Measurements from ENCODE around the gene TSPAN3.

TSPAN3 gene

GRCh38 chr15:77070495-77071304 lies at the start of gene TSPAN3:
TSPAN3 (minus strand) TSS chr15:77071109; CDS start chr15:77070954, 155 bp downstream.
- peak; percentile 98 for ATAC-seq
- Mint-ChIP-seq H3K4me1 (peaks cover 50% of the 10 kb centered on the region), H3K27ac (peak within 1 kb of the TSS; percentile 76), H3K27me3 (no peaks in the 10 kb centered on the region), H3K4me3 (peak within 1 kb of the TSS; percentile 81), H3K9me3 (no peaks in the 10 kb centered on the region), H3K36me3 (peaks cover 7% of the 10 kb centered on the region)

GRCh38 chr15:77120576-77120975 lies 49.7 kb upstream of the TSPAN3 start:
- peaks cover 47% of the 10 kb centered on the region for H3K4me1 Mint-ChIP-seq
- no peak overlapping the region for H3K4me3 Mint-ChIP-seq
- ATAC-seq: no peak
- H3K27me3 Mint-ChIP-seq: no peaks in the 10 kb centered on the region
- H3K9me3 Mint-ChIP-seq: no peaks in the 10 kb centered on the region
- peaks cover 7% of the 10 kb centered on the region for H3K36me3 Mint-ChIP-seq
- peak overlapping the region; percentile 4 for H3K27ac Mint-ChIP-seq

GRCh38 chr15:77119446-77119845 lies 48.5 kb upstream of the TSPAN3 start:
- Mint-ChIP-seq H3K36me3 (peaks cover 9% of the 10 kb centered on the region), H3K9me3 (no peaks in the 10 kb centered on the region), H3K4me1 (peaks cover 42% of the 10 kb centered on the region)

GRCh38 chr15:77118882-77119321 lies 48.0 kb upstream of the TSPAN3 start:
- H3K27ac Mint-ChIP-seq: no peak overlapping the region
- no peaks in the 10 kb centered on the region for H3K9me3 Mint-ChIP-seq
- H3K27me3 Mint-ChIP-seq: no peaks in the 10 kb centered on the region
- H3K36me3 Mint-ChIP-seq: peaks cover 13% of the 10 kb centered on the region
- H3K4me3 Mint-ChIP-seq: no peak overlapping the region
- peak; percentile 56 for ATAC-seq
- H3K4me1 Mint-ChIP-seq: peaks cover 36% of the 10 kb centered on the region

More at GRCh38 chr15:77119446-77119845, 48.5 kb upstream of the TSPAN3 start:
- Mint-ChIP-seq H3K27me3 (no peaks in the 10 kb centered on the region), H3K27ac (no peak overlapping the region), H3K4me3 (no peak overlapping the region)
- no peak for ATAC-seq

- Mint-ChIP-seq H3K9me3 (no peaks in the 10 kb centered on the region), H3K27me3 (no peaks in the 10 kb centered on the region), H3K4me3 (no peak overlapping the region), H3K4me1 (peaks cover 12% of the 10 kb centered on the region), H3K36me3 (peaks cover 36% of the 10 kb centered on the region), H3K27ac (peak overlapping the region; percentile 33)
- no peak for ATAC-seq
These were observed 44.3 kb upstream of the TSPAN3 start for GRCh38 chr15:77115179-77115578.

GRCh38 chr15:77112838-77113504 lies 42.1 kb upstream of the TSPAN3 start:
- Mint-ChIP-seq H3K27ac (no peak overlapping the region), H3K4me1 (peaks cover under 1% of the 10 kb centered on the region), H3K36me3 (peaks cover 36% of the 10 kb centered on the region), H3K4me3 (no peak overlapping the region), H3K27me3 (no peaks in the 10 kb centered on the region), H3K9me3 (no peaks in the 10 kb centered on the region)
- no peak for ATAC-seq

- Mint-ChIP-seq H3K4me1 (peaks cover 12% of the 10 kb centered on the region), H3K4me3 (no peak overlapping the region), H3K27me3 (no peaks in the 10 kb centered on the region), H3K27ac (no peak overlapping the region), H3K9me3 (no peaks in the 10 kb centered on the region), H3K36me3 (peaks cover 36% of the 10 kb centered on the region)
- no peak for ATAC-seq
These were observed 40.9 kb upstream of the TSPAN3 start for GRCh38 chr15:77111789-77112188.

- H3K36me3 Mint-ChIP-seq: peaks cover 11% of the 10 kb centered on the region
- peak; percentile 61 for ATAC-seq
These were observed 36.8 kb upstream of the TSPAN3 start for GRCh38 chr15:77107531-77108355.

DNA sequence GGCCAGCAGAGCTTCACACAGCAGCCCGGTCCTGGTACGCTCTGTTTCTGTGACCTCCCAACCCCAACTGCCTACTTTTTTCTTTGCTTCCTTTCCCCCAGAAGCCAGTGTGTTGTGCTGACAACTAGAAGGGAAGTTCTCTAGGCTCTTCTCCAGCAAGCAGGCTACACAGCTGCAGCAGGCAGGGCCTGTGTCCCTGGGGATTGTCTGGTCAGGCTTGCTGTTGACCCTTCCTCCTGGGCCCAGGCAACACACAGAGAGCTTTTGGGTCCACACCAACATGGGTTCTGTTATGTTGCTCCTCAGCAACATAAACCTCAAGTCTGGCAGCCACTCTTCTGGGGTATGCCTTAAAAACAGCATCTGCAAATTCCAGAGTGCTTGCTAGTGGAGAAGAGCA lies 36.2 kb upstream of the TSPAN3 start:
- peaks cover 8% of the 10 kb centered on the region for H3K36me3 Mint-ChIP-seq
- H3K4me1 Mint-ChIP-seq: peaks cover 12% of the 10 kb centered on the region
- ATAC-seq: no peak
- no peaks in the 10 kb centered on the region for H3K9me3 Mint-ChIP-seq
- H3K4me3 Mint-ChIP-seq: no peak overlapping the region
- H3K27ac Mint-ChIP-seq: no peak overlapping the region
- no peaks in the 10 kb centered on the region for H3K27me3 Mint-ChIP-seq

More at GRCh38 chr15:77107531-77108355, 36.8 kb upstream of the TSPAN3 start:
- Mint-ChIP-seq H3K4me3 (no peak overlapping the region), H3K27me3 (no peaks in the 10 kb centered on the region), H3K9me3 (no peaks in the 10 kb centered on the region), H3K27ac (no peak overlapping the region), H3K4me1 (peaks cover 12% of the 10 kb centered on the region)

- ATAC-seq: no peak
- H3K27ac Mint-ChIP-seq: no peak overlapping the region
- no peaks in the 10 kb centered on the region for H3K36me3 Mint-ChIP-seq
- H3K9me3 Mint-ChIP-seq: no peaks in the 10 kb centered on the region
- H3K4me1 Mint-ChIP-seq: peaks cover 26% of the 10 kb centered on the region
- H3K4me3 Mint-ChIP-seq: no peak overlapping the region
- H3K27me3 Mint-ChIP-seq: no peaks in the 10 kb centered on the region
These were observed 33.2 kb upstream of the TSPAN3 start for GRCh38 chr15:77104155-77104554.

DNA sequence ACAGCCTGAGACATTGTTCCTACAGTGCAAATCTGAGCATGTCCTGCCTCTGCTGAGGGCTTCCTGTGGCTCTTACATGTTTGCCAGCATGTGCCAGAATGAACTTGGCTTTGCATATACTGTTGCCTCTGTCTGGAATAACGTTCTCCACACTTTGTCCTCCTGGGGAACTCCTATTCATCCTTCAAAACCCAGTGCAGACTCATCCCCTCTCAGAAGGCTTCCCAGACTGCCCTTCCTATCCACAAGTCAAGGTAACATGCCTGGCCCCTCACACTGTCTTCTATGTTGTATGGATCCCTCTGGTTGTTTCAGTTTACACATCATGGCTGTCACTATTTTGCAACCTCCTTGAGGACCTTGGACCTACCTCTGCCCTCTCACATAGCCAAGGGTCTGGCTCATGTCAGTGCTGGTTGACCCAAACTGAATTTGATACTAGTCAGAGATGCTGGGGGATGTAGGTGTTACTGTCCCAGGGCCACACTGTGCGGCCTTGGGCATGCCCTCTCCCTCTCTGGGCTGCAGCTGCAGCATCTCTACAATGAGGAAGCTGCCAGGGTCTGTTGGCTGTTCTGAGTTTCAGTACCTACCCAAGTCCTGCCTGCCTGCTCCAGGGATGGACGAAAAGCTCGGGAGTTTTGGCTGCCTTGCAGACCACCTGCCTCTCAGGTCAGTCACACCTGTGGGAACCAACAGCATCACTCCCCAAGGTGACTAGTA lies 29.0 kb upstream of the TSPAN3 start:
- Mint-ChIP-seq H3K9me3 (no peaks in the 10 kb centered on the region), H3K36me3 (no peaks in the 10 kb centered on the region), H3K4me3 (no peak overlapping the region), H3K4me1 (peaks cover 14% of the 10 kb centered on the region), H3K27ac (no peak overlapping the region), H3K27me3 (no peaks in the 10 kb centered on the region)
- ATAC-seq: no peak

GRCh38 chr15:77098572-77098971 lies 27.7 kb upstream of the TSPAN3 start:
- no peaks in the 10 kb centered on the region for H3K27me3 Mint-ChIP-seq
- H3K4me3 Mint-ChIP-seq: no peak overlapping the region
- H3K4me1 Mint-ChIP-seq: peaks cover 14% of the 10 kb centered on the region
- ATAC-seq: no peak
- no peaks in the 10 kb centered on the region for H3K36me3 Mint-ChIP-seq
- no peak overlapping the region for H3K27ac Mint-ChIP-seq
- H3K9me3 Mint-ChIP-seq: no peaks in the 10 kb centered on the region

DNA sequence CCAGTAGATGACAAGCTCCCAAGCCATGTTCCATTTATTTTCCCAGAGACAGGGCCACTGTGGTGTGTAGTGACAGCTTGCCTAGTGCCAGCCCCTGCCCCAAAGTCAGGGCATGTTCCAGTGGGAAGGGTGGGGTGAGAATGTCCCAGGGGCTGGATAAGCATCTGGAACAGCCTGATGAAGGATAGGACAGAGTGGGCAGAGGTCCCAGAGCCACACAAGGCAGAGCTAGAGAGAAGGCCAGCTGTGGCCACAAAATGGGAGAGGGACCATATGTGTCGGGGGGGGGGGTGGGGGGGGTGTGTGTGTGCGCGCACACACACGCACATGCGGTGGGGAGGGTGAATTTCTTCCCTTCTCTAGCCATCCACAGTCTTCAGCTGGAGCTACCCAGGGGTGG lies 27.0 kb upstream of the TSPAN3 start:
- Mint-ChIP-seq H3K27ac (no peak overlapping the region), H3K4me3 (no peak overlapping the region), H3K4me1 (peaks cover 14% of the 10 kb centered on the region), H3K36me3 (no peaks in the 10 kb centered on the region), H3K27me3 (no peaks in the 10 kb centered on the region), H3K9me3 (no peaks in the 10 kb centered on the region)
- no peak for ATAC-seq

GRCh38 chr15:77097248-77097721 lies 26.4 kb upstream of the TSPAN3 start:
- H3K36me3 Mint-ChIP-seq: no peaks in the 10 kb centered on the region
- no peaks in the 10 kb centered on the region for H3K27me3 Mint-ChIP-seq
- H3K9me3 Mint-ChIP-seq: no peaks in the 10 kb centered on the region
- no peak overlapping the region for H3K27ac Mint-ChIP-seq
- H3K4me1 Mint-ChIP-seq: peaks cover 14% of the 10 kb centered on the region
- H3K4me3 Mint-ChIP-seq: no peak overlapping the region
- no peak for ATAC-seq
